SW 1271 (cell line): ENCODE results near the gene FIS1.
"Not testable (repeated sequence)": the region's sequence is repeated elsewhere in the genome, so short reads cannot be mapped to it uniquely, and the experiment has no call there.

ENCODE experiments used
- DNase-seq, 2 experiments: peaks; one replicate each; lab custom pipeline; 2025; lab: John Stamatoyannopoulos, UW

FIS1 gene

DNA sequence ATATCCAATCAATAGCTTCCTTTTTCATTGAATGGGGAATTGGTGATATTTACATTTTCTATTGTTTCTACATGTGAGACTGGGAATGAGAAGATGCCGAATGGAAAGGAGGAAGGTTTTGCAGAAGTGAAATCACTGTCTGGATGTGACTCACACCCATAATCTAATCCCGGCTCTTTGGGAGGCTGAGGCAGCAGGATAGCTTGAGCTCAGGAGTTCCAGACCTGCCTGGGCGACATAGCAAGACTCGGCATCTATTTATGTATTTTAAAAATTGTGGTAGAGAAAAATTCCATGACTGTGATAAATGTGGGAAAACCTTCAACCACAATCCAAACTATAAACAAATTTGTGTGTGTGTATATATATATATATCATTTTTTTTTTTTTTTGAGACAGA, 10.9 kb upstream of the FIS1 start:
- DNase-seq = no peak

DNA sequence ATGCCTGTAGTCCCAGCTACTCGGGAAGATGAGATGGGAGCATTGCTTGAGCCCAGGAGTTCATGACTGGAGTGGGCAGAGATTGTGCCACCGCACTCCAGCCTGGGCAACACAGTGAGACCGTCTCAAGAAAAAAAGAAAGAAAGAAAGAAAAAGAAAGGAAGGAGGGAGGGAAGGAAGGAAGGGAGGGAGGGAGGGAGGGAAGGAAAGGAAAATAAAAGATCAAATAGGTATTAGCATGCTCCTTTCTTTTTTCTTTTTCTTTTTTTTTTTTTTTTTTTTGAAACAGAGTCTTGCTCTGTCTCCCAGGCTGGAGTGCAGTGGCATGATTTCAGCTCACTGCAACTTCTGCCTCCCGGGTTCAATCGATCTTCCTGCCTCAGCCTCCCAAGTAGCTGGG, 8.3 kb upstream of the FIS1 start:
- DNase-seq = not testable (repeated sequence)

DNA sequence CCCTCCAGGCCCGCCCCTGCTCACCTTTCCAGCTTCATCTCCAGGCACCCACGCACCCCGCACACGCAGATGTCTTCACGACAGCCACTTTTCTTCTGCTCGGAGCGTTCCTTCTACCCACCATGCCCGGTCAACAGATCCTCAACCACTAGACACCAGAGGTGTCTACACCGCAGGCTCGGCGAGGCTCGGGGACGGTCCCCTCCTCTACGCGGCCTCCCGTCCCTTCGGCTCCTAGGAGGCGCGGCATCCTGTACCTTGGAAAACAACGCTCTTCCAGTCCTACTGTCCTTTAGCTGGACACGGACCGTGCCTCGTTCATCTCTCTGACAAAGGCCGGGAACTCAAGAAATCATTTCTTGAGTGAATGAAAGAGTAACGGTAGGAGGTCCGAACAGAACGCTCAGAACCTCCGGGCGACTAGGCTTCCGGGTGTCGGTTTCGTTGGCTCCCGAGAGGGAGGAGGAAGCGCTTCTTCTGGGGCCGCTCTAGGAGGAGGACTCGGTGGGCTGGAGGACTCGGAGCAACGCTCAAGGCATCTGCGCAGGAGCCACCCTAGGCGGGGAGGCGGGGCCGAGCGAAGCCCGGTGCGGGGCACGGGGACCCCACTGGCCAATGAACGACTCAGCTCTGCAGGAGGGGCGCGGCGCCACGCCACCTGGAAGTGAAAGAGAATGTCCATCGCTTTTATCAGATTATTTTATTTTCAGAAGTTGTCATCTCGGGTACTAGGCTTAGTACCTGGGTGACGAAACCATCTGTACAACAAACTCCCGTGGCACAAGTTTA, 7.2 kb upstream of the FIS1 start:
- DNase-seq = peak; percentile 91 to 96

DNA sequence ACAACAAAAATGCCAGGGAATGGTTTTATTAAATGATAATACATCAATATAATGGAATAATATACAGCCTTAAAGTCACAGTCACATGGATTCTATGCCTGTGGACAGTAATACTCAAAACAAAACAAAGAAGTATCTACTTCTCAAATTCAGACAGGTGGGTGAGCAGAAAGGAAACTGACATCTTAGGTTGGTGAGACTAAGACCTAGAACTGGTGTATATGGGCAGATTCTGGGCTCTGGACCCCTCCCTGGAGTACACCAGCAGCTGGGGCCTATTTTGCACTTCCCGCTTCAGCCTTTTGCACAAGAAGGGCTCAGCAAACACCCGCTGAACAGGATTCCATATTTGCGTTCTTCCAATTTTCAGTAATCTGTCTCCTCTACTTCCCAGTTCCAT, 5.4 kb upstream of the FIS1 start:
- no peak for DNase-seq

DNA sequence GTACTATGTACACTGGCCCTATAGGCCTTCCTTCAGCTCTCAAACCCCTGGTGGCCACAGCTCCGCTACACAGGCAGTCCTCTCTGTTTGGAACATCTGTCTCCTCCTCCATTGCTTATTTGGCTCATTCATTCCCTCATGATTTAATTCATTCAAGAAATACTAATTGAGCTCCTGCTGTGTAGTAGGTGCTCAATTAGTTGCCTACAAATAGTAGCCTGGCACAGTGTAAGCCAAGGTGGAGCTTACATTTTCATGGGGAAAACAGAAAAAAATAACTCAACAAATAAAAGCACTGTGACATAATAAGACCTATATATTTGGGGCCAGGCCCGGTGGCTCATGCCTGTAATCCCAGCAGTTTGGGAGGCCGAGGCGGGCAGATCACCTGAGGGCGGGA, 3.4 kb upstream of the FIS1 start:
- no peak for DNase-seq

DNA sequence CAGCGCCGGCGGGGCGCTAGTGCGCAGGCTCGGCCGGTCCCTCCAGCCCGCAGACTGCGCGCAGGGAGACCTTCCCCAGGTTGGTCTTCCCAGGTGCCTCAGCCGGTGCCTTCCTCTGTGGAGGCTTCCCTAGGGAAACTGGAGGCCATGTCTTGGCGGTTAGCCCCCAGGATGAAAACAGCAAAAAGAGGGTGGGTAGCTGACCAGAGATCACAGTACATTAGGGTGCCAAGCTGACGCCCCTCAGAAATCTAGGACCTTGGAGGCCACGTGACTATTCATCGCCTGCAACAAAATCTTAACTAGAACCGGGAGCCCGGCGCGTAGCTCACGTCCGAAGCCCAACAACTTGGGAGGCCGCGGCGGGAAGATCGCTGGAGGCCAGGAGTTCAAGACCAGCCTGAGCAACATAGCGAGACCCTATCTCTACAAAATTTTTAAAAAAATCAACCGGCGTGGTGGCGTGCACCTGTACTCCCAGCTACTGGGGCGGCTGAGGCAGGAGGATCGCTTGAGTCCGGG, 327 bp upstream of the FIS1 start:
- DNase-seq = no peak

DNA sequence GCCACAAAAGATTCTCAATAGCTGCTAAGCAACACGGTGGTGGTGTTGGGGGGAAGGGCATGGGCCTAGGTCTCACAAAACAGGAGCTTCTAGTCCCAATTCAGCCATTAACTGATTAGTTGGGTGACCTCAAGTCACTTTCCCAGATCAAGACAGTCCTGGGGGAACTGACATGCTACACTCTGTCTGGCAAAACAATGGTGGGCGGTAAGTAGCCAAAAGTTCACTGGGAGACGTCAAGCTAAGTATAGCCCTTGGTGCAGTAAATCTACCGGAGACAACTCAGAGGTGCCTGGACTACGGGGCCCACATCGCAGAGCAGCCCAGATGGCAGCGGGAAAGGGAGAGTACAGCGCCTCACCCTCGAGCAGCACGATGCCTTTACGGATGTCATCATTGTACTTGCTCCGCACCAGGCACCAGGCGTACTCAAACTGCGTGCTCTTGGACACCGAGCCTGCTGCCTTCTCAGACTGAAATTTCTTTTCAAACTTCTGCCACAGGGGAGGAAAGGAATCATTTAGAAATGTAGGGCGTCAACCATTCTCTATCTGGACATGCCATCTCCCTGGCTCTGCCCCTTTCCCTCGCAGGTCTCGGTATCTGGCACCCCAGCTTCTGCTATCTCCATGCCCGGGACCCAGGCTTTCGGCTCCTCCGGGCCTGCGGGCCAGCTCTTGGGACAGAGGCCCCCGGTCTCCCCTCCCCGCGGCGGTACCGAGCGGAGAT, 1.1 kb downstream of the FIS1 start:
- DNase-seq = no peak

DNA sequence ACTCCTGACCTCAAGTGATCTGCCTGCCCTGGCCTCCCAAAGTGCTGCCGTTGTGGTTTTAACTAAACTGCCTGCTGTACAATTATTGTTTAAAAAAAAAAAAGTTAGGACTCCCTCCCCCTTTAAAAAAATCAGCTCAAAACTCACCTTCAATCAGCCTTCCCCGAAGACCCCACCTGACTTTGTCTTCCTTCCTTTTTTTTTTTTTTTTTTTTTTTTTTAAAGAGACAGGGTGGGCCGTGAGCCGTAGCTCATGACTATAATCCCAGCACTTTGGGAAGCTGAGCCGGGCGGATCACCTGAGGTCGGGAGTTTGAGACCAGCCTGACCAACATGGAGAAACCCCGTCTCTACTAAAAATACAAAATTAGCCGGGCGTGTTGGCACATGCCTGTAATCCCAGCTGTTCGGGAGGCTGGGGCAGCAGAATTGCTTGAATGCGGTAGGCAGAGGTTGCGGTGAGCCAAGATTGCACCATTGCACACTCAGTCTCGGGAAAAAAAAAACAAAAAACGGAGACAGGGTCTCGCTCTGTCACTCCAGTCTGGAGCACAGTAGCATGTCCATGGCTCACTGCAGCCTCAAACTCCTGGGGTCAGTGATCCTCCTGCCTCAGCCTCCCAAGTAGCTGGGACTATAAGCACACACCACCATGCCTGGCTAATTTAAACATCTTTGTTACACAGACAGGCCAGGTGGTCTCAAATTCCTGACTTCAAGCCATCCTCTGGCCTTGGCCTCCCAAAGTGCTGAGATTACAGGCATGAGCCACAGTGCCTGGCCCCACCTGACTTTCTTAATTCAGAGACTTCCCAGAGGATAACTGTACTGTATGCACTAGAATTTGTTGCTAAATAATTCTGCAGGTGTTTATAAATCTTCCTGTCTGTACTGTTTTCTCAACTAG, 3.2 kb downstream of the FIS1 start:
- no peak for DNase-seq

DNA sequence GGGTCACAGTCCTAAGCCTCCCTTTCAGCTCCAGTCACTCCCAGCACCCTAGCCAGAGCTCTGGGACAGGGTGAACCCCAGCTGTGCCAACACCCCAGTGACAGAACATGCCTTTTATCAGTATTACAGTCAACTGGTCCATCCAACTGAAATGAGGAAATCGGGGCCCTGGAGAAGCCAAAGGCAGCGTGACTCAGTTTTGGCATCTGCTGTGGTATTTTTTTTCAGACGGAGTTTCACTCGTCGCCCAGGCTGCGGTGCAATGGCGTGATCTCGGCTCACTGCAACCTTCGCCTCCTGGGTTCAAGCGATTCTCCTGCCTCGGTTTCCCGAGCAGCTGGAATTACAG, 3.9 kb downstream of the FIS1 start:
- no peak for DNase-seq

DNA sequence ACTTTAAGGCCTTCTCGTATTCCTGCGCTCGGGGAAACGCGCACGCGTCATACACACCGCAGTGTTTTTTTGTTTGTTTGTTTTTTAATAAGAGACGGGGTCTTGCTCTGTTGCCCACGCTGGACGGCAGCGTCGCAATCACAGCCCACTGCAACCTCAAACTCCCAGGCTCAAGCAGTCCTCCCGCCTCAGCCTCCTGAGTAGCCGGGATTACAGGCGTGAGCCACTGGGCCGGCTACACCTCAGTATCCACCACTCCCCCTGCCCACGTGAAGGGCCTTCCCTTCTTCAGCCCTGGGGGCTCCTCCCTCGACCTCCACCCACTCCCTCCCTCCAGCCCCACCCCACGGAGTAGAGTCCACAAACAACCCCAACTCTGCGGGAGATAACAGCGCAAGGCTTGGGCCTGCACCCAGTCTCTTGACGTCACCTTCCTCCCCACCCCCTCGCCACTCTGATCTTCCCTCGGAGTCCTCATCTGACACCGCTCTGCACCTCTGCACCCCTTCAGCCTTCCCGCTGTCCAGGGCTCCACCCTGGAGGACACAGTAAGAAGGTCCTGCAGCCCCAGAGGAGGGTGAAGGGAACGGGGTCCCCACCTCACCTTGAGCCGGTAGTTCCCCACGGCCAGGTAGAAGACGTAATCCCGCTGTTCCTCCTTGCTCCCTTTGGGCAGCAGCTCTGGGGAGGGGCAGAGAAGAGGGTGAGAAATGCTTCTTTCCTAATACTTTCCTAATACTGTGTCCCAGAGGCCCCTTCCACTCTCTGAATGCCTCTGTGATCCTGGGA, 4.5 kb downstream of the FIS1 start:
- no peak for DNase-seq

DNA sequence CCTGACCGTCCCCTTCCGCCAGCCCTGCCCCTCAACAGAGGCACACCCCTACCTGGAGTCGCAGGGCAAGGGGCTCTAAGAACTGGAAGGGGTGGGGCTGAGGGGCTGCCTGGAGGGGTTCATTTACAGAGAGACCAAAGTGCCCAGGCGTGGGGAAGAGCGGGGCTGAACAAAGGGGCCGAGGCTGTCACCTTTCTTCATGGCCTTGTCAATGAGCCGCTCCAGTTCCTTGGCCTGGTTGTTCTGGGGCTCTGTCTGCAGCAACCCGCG, 5.0 kb downstream of the FIS1 start:
- no peak for DNase-seq

DNA sequence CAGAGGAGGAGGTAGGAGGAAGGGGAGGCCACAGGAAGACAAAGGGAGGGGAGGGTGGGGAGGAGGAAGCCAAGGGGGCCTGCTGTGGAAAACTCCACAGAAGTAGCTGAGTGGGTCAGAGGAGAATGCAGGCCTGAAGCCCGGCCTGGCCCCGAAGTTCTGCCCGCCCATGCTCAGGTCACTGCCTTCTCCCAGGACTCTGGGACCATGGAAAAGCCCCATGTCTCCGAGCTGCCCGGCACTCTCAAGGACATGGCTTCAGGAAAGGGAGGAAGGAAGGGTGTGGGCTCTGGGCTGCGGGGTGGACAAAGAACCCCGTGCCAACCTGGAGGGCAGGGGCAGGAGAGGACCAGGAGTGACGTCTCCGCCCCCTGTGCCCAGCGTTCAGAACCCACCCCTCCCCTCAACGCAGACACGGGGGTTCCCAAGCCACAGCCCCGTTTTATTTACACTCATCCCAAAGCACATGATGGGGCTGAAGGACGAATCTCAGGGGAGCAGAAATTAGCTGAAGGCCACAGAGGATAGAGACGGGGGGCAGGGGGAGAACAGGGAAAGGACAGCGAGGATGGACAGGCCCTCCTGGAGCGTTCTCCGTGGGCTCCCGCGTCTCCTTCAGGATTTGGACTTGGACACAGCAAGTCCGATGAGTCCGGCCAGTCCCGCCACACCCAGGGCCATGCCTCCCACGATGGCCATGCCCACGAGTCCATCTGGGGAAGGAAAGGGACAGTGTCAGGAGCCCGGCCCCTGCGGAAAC, 5.5 kb downstream of the FIS1 start:
- no peak for DNase-seq

DNA sequence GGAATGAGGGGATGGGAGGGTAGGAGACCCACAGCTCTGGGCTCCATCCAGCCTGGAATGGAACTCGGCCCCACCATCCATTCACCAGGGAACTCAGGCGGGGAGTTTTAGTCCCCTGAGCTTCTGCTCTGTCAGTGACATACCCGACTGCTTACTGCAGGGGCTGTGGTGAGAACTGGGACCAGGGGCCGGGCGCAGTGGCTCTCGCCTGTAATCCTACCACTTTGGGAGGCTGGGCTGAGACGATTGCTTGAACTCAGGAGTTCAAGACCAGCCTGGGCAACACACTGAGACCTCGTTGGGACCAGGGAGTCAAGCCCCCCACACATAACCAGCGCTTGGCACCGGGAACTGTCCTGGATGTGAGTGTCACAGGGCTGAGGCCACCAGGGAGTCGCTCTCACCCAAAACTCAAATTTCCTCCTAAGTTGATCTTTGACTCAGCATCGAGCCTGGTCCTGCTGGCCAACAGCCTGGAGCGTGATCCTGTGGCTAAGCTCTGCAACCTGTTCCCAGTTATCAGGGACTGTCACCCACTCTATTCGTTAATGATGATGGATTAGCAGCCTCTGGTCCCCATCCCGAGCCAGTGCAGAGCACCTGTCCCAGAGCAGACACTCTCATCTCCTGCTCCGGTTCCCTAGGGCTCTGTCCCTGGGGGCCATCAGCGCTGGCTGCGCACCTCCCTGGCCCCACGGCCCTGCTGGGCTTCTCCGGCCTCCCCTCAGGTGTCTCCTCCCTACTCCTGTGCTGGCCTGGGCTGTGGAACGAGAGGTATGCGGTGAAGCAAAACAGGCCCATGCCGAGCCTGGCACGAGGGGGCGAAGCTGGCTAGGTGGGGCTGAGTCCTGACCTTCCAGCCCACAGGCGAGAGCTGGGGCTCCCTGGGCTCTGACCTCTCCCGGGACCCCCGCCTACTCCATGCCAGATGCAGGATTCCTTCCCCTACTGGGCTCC, 6.4 kb downstream of the FIS1 start:
- no peak for DNase-seq

DNA sequence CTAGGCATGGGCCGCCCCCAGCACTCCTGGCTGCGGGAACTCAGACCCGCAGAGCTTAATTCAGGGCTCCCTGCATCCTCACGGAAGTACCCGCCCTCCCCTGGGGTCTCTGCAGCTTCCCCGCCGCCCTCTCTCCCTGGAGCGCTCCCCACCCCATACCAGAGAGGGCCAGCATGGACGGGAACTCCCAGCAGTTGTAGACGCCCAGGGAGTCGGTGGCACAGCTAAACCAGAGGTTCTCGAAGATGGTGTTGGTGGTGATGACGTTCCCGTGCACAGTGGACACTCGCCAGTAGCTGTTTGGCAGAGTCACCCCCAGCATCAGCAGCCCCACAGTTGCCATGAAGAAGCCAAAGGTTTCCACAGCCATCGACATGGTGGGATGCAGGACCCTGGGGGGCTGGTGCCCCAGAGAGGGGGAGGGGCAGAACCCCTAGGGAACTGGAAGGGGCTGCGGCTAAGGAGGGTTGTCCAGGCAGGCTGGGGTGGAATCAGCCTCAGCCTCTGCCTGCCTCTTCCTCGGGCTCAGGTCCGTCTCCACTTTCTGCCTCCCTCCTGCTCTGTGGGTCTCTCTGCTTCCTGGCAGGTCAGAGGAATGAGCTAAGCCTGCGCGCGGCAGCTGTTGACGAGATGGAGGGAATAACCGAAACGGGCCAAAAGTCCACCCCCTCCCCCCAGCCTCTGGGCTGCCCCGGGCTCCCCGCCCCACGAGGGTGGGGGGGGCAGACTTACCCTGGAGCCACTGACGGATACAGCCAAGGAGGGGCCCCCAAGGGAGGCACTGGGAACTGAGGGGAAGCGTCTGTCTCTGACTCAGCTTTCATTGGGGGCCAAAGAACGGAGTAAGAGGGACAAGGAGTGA, 7.4 kb downstream of the FIS1 start, which contains the start of gene CLDN15:
Gene CLDN15, minus strand, starts transcription at position 597 of the 862 bp plus-strand sequence. Its CDS starts 221 bp downstream, at position 376.
- no peak for DNase-seq

DNA sequence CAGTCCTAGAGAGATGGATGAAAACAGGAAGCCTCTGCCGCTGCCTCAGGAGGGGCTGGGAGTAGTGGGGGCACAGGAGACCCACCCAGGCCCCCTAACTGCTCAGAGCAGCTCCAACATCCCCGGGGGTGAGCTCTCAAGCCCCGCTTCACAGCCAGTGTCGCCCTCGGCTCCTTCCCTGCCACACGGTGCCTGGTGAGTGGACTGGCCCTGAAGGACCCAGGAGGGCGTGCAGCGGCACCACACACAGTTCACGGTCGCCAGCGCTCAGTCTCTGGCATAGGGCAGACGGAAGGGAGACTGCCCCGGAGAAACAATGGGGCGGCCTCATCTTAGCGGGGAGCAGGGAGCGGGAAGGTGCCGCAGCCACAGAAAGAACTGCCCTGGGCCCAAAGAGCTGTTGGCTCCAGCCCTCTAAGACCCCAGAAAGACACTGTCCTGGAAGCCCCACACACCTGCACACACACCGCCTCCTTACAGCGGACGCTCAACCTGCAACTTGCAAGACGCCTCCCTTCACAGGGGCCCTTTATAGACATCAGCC, 8.5 kb downstream of the FIS1 start:
- DNase-seq = no peak

DNA sequence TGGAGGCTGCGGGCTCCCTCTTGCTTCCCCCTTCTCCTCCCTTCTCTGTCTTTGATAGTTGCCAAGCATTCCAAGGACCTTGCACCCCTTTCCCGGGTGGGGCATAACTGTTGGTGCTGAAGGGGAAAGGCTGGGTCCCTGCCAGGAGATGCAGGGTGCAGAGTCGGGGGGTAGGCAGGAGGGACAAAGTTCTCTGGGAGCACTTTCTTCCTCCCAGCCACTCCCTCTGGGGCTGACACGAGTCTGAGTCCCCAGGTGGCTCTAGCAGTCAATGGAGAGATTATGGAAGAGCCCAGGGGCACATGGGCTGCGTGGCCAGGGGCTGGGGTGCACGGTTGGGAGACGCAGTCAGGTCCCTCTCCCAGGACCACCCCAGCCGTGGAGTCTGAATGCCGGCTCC, 9.4 kb downstream of the FIS1 start:
- no peak for DNase-seq

DNA sequence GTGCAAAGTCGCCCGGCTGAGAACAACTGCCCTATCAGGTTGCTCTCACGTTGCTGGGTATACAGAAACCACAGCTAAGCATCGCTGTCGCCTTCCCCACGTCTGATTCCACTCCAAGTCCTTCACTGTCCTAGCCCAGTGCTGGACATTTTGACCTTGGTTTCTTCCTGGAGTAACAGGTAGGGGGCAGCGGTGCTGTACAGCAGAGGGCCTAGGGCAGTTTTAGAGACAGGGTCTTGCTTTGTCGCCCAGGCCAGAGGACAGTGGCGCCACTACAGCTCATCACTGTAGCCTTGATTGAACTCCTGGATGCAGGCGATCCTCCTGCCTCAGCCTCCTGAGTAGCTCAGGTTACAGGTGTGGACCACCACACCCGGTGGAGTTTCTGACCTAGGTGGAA, 9.8 kb downstream of the FIS1 start:
- DNase-seq = no peak

DNA sequence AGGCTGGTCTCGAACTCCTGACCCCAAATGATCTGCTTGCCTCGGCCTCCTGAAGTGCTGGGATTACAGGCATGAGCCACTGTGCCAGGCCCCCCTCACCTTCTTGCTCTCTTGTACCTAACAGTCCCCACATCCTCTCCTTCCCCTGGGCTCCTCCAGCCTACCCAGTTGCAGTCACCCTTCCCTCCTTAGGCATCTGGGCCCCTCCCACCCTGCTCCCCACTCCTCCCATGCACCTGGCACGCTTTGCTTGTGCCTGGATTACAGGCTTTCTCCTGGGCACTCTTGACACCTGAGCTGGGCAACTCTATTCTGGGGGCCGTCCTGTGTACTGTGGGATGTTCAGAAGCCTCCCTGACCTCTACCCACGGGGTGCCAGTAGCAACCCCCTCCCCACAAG, 10.2 kb downstream of the FIS1 start:
- DNase-seq = no peak
